NCI-H2196 treated with DMSO at 0.1 percent for 48 hours (cell line): ENCODE results near the gene CSTF3.
"Not testable (repeated sequence)": the region's sequence is repeated elsewhere in the genome, so short reads cannot be mapped to it uniquely, and the experiment has no call there.

Source experiments
- DNase-seq: peaks from one replicate; lab custom pipeline; 2025; ENCODE audit not compliant: unreplicated experiment; lab: John Stamatoyannopoulos, UW

Gene CSTF3

DNA sequence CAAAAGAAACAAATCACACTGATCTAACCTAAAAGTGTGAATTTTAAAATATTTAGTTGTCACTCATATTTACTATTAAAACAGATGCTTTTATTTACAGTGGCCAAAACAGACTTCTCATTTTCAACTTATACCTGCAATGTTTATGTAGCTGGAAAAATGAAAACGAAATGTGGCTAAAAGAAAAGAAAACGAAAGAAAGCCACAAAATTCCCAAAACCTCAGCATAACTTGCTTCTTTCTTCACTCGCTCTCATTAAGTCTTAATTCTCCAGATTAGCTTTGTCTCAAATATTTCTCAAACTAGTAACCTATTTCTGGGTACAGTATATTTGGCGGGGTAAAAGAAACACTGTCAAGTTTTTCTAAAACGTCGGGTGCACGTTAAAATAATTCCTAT, 693 bp downstream of the CSTF3 start:
- DNase-seq = no peak

DNA sequence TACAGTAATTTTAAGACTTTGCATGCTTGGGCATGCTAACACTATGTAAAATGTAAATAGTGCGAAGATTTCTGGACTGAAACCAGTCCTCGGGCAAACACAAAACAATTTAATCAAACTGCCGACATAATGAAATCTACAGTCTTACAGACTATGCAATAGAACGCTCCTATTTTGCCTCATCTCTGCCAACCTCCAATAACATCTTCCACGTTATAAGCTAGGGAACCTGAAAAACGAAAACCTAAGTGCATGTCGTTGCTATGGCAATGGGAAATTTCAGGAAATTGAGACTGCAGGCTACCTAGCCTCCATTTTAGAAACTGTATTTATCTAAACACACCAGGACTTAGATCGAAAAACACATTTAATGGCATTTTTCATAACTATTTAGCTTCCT, 1.1 kb downstream of the CSTF3 start:
- no peak for DNase-seq

DNA sequence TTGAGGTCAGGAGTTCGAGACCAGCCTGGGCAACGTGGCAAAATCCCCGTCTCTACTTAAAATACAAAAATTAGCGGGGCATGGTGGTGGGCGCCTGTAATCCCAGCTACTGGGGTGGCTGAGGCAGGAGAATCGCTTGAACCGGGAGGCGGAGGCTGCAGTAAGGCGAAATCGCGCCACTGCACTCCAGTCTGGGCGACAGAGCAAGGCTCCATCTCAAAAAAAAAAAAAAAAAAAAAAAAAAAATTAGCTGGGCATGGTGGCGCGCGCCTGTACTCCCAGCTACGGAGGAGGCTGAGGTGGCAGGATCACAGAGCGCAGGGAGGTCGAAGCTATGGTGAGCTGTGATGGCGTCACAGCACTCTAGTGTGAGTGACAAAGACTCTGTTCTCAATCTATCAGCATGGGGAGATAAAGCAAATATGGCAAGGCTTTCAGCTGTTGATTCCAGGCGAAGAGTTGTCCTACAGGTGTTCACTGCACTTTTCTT, 1.9 kb downstream of the CSTF3 start:
- not testable (repeated sequence) for DNase-seq

DNA sequence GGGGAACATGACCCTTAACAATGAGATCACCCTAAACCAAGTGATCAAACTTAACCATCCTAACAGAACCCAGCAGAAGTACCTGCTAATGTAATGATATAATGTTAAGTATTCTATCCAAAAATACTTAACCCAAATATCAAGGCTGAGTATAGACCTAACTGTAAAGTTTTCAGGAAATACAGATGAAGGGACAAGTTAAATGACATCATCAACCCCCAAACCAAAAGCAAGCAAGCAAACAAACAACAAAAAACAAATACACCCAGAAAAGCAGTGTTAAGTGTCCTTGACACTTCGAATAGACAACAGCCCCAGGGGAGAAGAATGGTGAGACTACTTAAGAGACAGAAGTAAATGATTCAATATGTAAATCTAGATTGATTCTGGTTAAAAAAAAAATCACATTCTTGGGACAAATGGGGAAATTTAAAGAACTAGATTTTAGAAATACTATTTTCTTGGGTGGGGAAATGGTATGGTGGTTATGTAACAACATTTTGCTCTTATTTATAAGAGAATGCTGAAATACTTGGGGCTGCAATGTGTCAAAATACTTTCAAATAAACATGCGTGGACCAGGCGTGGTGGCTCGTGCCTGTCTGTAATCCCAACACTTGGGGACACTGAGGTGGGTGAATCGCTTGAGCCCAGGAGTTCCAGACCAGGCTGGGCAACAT, 2.5 kb downstream of the CSTF3 start:
- DNase-seq = no peak

DNA sequence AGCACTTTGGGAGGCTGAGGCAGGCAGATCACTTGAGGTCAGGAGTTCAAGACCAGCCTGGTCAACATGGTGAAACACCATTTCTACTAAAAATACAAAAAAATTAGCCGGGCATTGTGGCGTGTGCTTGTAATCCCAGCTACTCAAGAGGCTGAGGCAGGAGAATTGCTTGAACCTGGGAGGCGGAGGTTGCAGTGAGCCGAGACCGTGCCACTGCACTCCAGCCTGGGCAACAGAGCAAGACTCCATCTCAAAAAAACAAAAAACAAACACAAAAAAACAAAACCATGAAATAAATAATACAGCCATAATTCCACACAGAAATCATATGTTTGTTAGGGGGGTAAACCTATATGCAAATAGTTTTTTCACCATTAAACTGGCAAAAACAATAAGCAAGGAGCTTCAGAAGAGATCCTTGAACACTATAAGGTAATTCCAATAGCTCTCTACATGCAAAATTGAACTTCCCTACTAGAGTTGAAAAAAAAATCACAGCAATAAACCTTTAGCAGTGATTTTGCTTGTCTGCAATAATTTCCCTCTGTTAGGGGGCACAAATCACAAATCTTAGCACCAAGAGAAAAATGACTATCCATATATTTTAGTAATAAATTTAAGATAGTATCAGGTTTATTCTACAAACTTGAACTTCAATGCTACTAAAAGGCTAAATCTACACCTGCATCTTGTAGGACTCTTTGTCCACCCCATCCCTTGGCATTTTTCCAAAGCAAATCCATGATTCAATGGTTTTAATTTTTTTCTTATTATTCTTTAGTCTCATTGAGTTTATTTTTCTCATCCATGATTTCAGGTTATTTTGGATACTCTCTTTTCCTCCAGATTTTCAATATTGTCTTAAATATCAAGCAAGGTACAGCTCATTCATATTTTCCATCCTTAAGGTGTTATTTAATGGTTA, 3.9 kb downstream of the CSTF3 start:
- no peak for DNase-seq

DNA sequence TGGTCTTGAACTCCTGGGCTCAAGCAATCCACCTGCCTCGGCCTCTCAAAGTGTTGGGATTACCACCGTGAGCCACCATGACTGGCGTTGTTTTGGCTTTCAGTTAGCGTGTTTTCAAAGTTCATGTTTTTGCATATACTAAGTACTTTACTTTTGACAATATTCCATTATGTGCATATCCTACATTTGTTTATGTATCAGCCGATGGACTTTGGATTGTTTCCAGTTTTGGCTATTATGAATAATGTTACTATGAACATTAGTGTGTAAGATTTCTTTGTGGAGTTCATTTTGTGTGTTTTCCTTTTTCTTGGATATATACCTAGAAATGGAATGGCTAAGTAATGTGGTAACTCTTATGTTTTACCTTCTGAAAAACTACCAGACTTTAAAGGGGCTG, 9.9 kb downstream of the CSTF3 start:
- no peak for DNase-seq

DNA sequence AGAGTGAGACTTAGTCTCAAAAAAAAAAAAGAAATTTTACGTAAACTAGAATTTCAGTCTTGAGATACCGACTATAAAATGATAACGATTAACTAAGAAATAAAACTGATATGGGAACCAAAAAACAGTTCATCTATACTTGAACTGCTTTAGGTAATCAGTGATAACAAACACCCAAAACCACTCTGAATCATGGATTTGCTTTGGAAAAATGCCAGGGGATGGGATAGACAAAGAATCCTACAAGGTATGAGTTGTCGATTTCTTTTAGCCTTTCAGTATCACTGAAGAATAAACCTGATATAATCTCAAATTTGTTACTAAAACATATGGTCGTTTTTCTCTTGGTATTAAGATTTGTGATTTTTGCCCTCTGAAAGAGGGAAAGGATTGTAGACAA, 13.7 kb downstream of the CSTF3 start:
- DNase-seq = no peak

DNA sequence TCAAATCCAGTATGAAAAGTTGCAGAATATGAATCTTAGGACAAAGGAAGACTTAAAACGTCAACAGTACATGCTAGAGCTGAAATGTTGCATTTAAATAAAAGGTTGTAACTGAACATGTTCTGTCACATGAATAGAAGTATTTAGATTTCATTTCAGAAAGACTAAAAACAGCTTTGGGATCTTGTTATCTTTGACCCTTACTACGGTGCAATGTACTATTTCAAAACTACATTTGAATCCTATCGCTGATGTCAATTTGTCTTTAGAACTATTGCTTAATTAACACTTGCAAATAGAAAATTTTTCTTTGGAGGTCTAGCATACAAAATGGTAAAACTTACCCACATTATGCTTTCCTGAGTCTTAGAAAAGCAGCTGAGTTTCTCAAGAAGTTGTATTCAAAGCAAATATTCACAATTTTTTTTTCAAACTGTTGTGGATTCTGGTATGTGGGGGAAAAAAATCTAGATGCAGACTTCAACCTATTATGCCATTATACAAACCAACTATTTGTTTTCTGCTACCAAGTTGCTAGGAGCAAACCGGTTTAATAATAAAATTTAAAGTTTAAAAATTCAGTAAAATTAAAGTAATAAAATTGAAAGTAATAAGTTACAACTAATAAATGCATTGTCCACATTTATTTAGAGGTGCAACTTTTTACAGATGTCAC, 25.4 kb downstream of the CSTF3 start:
- DNase-seq = no peak

DNA sequence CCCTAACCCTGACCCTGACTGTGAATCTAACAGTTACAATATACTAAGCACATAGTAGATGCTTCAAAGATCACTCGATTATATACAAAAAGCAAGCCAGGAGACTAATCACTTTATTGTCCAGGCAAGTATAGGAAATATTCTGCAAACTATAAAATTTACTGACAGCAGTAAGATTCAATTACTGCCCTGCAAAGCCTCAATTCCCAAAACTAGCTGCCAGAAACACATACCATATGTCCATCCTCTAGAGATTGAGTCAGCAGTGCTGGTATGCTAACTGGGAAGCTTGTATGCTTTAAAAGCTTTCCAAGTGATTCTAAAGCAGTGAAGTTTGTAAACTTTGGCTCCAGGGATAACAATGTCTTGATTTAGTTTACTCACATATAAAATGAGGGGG, 26.1 kb downstream of the CSTF3 start:
- DNase-seq = no peak

DNA sequence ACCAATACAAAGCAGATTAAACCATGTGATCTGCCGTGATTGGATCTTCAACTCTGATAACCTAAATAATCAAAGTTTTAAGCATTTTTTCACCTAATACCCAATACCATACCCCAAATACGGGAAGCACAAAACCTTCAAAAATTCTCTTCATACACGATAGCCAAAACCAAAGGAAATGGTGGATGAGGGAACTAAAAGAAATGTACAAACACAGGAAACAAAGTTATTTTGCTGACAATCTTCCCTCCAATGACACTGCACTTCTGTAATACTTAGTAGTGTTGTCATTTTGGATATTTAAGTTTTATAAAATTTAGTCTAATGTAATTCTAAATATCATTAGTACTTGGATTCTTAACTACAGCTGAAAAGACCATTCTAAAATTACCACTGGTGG, 27.0 kb downstream of the CSTF3 start:
- no peak for DNase-seq

DNA sequence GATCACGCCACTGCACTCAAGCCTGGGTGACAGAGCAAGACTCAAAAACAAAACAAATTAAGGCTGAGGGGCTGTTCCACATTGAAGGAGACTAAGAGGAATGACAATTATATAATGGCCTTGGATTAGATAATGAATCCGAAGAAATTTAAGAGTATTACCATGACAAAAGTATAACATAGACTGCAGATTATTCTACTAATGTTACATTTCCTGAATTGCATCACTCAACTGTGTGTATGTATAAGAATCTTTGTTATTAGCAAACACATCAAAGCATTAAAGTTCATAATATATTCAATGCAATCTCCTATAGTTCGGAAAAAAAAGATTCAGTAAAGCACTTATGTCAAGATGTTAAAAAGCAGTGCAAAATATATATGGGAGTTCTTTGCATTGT, 27.5 kb downstream of the CSTF3 start:
- DNase-seq = no peak

DNA sequence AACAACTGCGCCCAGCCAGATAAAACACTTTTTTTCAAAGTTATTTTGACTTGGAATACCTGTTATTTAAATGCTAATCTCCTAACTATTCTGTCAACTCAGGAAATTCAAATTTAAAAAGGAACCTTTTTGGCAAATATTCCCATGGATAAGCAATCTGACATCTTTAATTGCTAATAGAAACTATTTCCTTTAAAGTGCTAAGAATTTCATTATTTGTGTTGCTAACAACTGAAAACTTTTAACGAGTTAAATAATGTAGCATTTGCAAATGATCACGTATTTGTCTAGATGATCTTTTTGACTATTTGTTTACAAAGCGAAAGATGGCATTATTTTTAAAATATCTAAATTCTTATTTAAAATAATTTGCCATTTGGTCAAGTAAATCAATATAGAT, 28.8 kb downstream of the CSTF3 start:
- DNase-seq = no peak

DNA sequence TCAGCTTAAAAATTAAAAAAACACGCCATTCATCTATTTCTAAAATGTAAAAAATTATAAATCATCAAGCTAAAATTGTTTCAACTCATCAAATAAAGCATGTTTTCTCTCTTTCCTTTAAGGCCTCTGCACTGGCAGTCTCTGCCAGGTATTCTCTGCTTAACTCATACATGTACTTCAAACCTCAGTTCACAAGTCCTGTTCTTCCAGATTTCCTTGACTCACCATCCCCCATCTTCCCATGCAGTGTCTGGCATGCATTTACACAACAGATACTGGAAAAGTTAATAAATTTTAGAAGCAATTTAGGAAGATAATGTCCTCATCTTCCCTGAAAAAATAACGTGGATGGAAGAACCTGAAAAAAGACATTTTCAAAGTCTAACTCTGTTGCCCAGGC, 32.5 kb downstream of the CSTF3 start:
- no peak for DNase-seq

DNA sequence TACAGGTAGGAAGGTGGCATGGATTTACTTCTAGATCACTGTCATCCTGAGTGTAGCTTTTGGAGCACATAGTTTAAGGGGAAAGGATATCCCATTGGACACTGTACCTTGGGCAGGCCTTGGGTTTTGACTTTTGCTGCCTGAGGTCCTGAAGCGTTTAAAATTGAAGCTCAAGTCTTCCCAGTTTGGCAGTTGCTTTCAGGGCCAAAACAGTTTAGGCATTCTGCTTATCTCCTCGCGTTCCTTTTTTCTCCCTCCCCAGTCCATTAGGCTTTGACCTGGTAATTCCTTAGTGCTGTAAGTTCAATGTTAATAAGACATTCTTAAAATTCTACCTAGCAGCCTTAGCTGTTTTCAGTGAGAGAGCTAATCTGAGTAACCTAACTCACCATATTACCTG, 35.7 kb downstream of the CSTF3 start:
- no peak for DNase-seq

DNA sequence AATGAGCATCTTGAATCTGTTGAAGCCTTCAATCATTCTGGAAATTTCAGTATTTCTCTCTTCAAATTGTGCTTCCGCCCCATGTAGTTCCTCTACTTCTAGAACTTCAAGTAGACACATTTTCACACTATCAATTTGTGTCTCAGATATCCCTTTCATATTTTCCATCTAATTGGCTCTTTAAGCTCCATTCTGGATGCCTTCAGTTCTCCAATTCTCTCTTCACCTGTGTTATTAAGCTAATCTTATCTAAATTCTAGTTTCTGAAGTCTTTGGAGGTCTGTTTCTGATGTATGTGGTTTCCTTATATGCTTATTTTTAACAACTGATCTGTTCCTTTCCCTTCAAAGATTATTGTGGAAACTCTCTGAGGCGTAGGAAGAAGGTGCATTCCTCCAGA, 36.3 kb downstream of the CSTF3 start:
- DNase-seq = no peak

DNA sequence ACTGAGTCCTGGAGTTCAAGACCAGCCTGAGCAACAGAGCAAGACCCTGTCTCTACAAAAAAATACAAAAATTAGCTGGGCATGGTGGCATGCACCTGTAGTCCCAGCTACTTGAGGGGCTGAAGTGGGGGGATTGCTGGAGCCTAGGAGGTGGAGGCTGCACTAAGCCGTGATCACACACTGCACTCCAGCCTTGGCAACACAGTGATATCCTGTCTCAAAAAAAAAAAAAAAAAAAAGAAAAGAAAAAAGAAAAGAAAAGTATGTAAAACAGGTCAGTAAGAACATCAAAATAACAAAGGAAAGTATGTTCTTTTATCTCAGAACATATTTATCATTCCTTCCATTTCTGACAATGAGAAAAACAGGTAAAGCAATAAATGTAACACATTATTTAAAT, 38.6 kb downstream of the CSTF3 start:
- DNase-seq = not testable (repeated sequence)

DNA sequence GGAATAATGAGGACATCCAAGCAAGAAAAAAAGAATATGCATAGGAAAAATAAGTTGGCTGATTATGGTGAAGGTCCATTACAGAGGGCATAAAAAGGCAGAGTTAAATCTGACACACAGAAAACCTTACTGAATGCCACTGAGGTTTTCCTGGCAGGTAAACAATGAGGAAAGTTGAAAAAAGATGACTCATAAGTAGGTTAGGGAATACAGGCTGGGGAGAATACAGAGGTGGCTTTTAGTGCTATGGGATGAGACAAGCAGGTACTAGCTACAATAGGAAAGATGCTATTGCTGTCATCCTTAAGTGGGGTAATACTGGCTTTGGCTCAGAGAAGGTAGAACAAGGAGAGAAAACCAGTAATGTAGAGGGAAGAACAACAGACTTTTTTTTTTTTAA, 44.7 kb downstream of the CSTF3 start:
- DNase-seq = no peak

DNA sequence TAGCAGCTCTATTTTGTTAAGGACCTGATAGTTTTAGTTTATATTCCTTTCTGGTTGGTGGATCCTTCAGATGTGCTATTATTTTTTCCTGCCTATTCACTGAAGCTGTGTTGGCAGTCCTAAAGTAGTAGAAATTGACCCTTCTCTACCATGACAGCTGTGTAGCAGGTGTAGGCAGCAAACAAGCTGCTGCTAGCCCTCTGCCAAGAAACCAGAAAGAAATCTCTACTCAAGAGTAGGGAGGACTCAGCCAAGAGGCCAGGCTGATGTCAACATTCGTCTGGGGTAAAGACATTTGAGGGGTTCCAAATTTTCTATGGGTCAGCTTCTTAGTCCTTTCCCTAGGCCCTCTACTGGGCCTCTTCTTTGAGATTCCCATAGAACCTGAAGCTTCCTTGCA, 51.2 kb downstream of the CSTF3 start:
- no peak for DNase-seq

DNA sequence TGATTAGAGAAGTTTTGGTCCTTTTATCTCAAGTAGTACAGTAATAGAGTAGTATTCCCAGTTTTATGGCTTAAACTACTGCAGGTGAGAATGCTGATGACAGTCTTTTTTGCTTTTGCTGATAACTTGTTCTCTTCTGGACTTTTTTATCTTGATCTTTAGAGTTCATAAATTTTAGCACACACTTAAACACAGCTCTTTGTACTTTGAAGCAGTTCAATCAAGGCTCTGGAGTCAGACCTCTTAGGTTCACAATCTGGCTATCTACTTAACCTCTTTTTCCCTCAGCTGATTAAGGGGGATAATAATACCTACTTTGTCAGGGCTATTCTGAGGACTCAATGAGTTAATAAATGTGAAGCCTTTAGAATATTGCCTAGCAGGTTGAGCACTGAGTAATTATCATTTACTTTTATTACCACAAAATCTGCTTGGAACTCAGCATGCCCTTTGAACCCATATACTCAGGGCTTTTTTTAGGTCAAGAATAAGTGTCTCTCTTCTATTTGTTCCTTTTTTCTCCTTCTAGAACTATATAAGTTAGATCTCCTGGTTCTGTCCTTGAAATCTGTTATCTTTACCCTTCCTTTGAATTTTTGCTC, 51.9 kb downstream of the CSTF3 start:
- DNase-seq = no peak

DNA sequence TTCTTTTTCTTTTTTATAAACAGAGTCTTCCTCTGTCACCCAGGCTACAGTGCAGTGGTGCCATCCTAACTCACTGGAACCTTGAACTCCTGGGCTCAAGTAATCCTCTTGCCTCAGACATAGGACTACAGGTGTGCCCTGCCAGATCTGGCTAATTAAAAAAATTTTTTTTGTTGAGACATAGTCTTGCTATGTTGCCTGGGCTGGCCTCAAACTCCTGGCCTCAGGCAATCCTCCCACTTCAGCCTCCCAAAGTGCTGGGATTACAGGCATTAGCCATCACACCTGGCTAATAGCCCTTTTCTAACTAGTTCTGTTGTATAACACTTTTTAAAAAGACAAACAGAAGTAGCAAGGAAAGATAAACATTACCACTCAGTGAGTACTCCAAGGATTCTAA, 57.4 kb downstream of the CSTF3 start:
- no peak for DNase-seq

DNA sequence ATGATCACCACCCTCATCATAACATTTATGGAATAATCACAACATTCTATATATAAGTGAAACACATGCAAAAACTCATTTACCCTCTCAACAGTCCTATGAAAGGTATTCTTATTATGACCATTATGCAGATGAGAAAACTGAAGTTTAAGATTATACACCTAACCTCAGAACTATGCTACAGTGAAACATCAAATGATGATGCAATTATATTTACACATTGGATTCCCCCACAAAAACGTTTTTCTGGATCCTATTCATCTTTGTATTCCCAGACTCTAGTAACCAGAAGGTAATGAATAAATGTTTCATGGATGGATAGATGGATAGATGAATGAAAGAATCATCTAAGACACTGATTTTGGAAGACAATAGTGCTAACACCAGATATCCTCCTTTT, 67.1 kb downstream of the CSTF3 start:
- no peak for DNase-seq
